ENCODE results near the gene INTS11.

Gene INTS11

GRCh38 chr1:1333551-1334241, 9.2 kb upstream of the INTS11 start:
- Histone ChIP-seq H3K4me1 (ENCODE audit: control insufficient read depth, low read depth, low read length) (no peaks in the 10 kb centered on the region), H3K9ac (ENCODE audit: low read length) (no peak overlapping the region), H3K79me2 (ENCODE audit: control insufficient read depth, insufficient read depth, low read length) (no peaks in the 10 kb centered on the region), H3K79me1 (ENCODE audit: low read length) (no peaks in the 10 kb centered on the region), H3K36me3 (ENCODE audit: control insufficient read depth, insufficient read depth, low read length) (no peaks in the 10 kb centered on the region), H2BK15ac (replicated peaks; ENCODE audit: low read depth) (no peak overlapping the region), H4K5ac (ENCODE audit: low read length) (no peak overlapping the region), H3K23ac (ENCODE audit: low read length) (no peak overlapping the region), H3K27me3 (ENCODE audit: insufficient read depth, low read length, poor library complexity) (no peaks in the 10 kb centered on the region), H4K8ac (ENCODE audit: low read depth, low read length) (no peak overlapping the region), H3K4me2 (ENCODE audit: low read length) (no peak overlapping the region), H3K4ac (ENCODE audit: low read depth, low read length) (no peak overlapping the region), H2BK5ac (ENCODE audit: low read length) (no peak overlapping the region), H2BK120ac (ENCODE audit: low read depth, low read length) (no peak overlapping the region), H3K18ac (ENCODE audit: low read length) (no peak overlapping the region), H2AK5ac (ENCODE audit: low read length) (no peak overlapping the region), H3K4me3 (ENCODE audit: low read length) (no peak overlapping the region), H3K27ac (ENCODE audit: low read depth, low read length) (no peak overlapping the region), H3K56ac (ENCODE audit: low read length) (no peak overlapping the region)
- no CpG with 5 or more reads among the region's 36 CpGs for WGBS (ENCODE audit: extremely low coverage, insufficient coverage, low lambda C conversion rate)
- DNase-seq, result no peak

GRCh38 chr1:1332774-1333480, 8.5 kb upstream of the INTS11 start:
- H3K36me3 ChIP-seq (ENCODE audit: control insufficient read depth, insufficient read depth, low read length), result no peaks in the 10 kb centered on the region
- WGBS (ENCODE audit: extremely low coverage, insufficient coverage, low lambda C conversion rate), result no CpG with 5 or more reads among the region's 48 CpGs
- no peak overlapping the region for H3K56ac ChIP-seq (ENCODE audit: low read length)
- H3K27ac ChIP-seq (ENCODE audit: low read depth, low read length), result no peak overlapping the region
- no peak overlapping the region for H2BK15ac ChIP-seq (replicated peaks; ENCODE audit: low read depth)
- no peaks in the 10 kb centered on the region for H3K27me3 ChIP-seq (ENCODE audit: insufficient read depth, low read length, poor library complexity)
- H2BK120ac ChIP-seq (ENCODE audit: low read depth, low read length), result no peak overlapping the region
- no peak overlapping the region for H3K9ac ChIP-seq (ENCODE audit: low read length)
- DNase-seq, result no peak
- no peak overlapping the region for H3K23ac ChIP-seq (ENCODE audit: low read length)
- no peak overlapping the region for H3K4ac ChIP-seq (ENCODE audit: low read depth, low read length)
- no peaks in the 10 kb centered on the region for H3K4me1 ChIP-seq (ENCODE audit: control insufficient read depth, low read depth, low read length)
- H3K4me3 ChIP-seq (ENCODE audit: low read length), result no peak overlapping the region
- no peak overlapping the region for H4K8ac ChIP-seq (ENCODE audit: low read depth, low read length)
- no peak overlapping the region for H2BK5ac ChIP-seq (ENCODE audit: low read length)
- H3K79me2 ChIP-seq (ENCODE audit: control insufficient read depth, insufficient read depth, low read length), result no peaks in the 10 kb centered on the region
- no peak overlapping the region for H3K4me2 ChIP-seq (ENCODE audit: low read length)
- no peak overlapping the region for H3K18ac ChIP-seq (ENCODE audit: low read length)
- H3K79me1 ChIP-seq (ENCODE audit: low read length), result no peaks in the 10 kb centered on the region
- no peak overlapping the region for H4K5ac ChIP-seq (ENCODE audit: low read length)
- H2AK5ac ChIP-seq (ENCODE audit: low read length), result no peak overlapping the region

GRCh38 chr1:1332031-1332755, 7.7 kb upstream of the INTS11 start:
- no peak overlapping the region for H3K4ac ChIP-seq (ENCODE audit: low read depth, low read length)
- H3K79me2 ChIP-seq (ENCODE audit: control insufficient read depth, insufficient read depth, low read length), result no peaks in the 10 kb centered on the region
- H3K9ac ChIP-seq (ENCODE audit: low read length), result no peak overlapping the region
- H4K8ac ChIP-seq (ENCODE audit: low read depth, low read length), result no peak overlapping the region
- H2AK5ac ChIP-seq (ENCODE audit: low read length), result no peak overlapping the region
- H2BK120ac ChIP-seq (ENCODE audit: low read depth, low read length), result no peak overlapping the region
- no peak overlapping the region for H2BK15ac ChIP-seq (replicated peaks; ENCODE audit: low read depth)
- H3K23ac ChIP-seq (ENCODE audit: low read length), result no peak overlapping the region
- no peak overlapping the region for H3K4me2 ChIP-seq (ENCODE audit: low read length)
- H3K4me1 ChIP-seq (ENCODE audit: control insufficient read depth, low read depth, low read length), result no peaks in the 10 kb centered on the region
- no peak overlapping the region for H3K27ac ChIP-seq (ENCODE audit: low read depth, low read length)
- no CpG with 5 or more reads among the region's 57 CpGs for WGBS (ENCODE audit: extremely low coverage, insufficient coverage, low lambda C conversion rate)
- H3K79me1 ChIP-seq (ENCODE audit: low read length), result no peaks in the 10 kb centered on the region
- no peak for DNase-seq
- no peaks in the 10 kb centered on the region for H3K36me3 ChIP-seq (ENCODE audit: control insufficient read depth, insufficient read depth, low read length)
- no peak overlapping the region for H3K4me3 ChIP-seq (ENCODE audit: low read length)
- no peak overlapping the region for H3K18ac ChIP-seq (ENCODE audit: low read length)
- H4K5ac ChIP-seq (ENCODE audit: low read length), result no peak overlapping the region
- H3K27me3 ChIP-seq (ENCODE audit: insufficient read depth, low read length, poor library complexity), result no peaks in the 10 kb centered on the region
- no peak overlapping the region for H3K56ac ChIP-seq (ENCODE audit: low read length)
- H2BK5ac ChIP-seq (ENCODE audit: low read length), result no peak overlapping the region

- peak within 1 kb of the TSS; percentile 45 for H3K23ac ChIP-seq (ENCODE audit: low read length)
- H3K18ac ChIP-seq (ENCODE audit: low read length), result no peak within 1 kb of the TSS
- H3K79me2 ChIP-seq (ENCODE audit: control insufficient read depth, insufficient read depth, low read length), result no peaks in the 10 kb centered on the region
- H4K5ac ChIP-seq (ENCODE audit: low read length), result no peak within 1 kb of the TSS
- no peak within 1 kb of the TSS for H3K4me2 ChIP-seq (ENCODE audit: low read length)
- H2BK120ac ChIP-seq (ENCODE audit: low read depth, low read length), result no peak within 1 kb of the TSS
- H3K79me1 ChIP-seq (ENCODE audit: low read length), result no peaks in the 10 kb centered on the region
- H3K9ac ChIP-seq (ENCODE audit: low read length), result no peak within 1 kb of the TSS
- H3K4me3 ChIP-seq (ENCODE audit: low read length), result no peak within 1 kb of the TSS
- no peak within 1 kb of the TSS for H2AK5ac ChIP-seq (ENCODE audit: low read length)
- no peak within 1 kb of the TSS for H3K27ac ChIP-seq (ENCODE audit: low read depth, low read length)
- H3K36me3 ChIP-seq (ENCODE audit: control insufficient read depth, insufficient read depth, low read length), result no peaks in the 10 kb centered on the region
- no peaks in the 10 kb centered on the region for H3K4me1 ChIP-seq (ENCODE audit: control insufficient read depth, low read depth, low read length)
- no peak within 1 kb of the TSS for H3K56ac ChIP-seq (ENCODE audit: low read length)
- H4K8ac ChIP-seq (ENCODE audit: low read depth, low read length), result no peak within 1 kb of the TSS
- H2BK15ac ChIP-seq (replicated peaks; ENCODE audit: low read depth), result no peak within 1 kb of the TSS
- H3K4ac ChIP-seq (ENCODE audit: low read depth, low read length), result no peak within 1 kb of the TSS
- no peaks in the 10 kb centered on the region for H3K27me3 ChIP-seq (ENCODE audit: insufficient read depth, low read length, poor library complexity)
- H2BK5ac ChIP-seq (ENCODE audit: low read length), result no peak within 1 kb of the TSS
- no CpG with 5 or more reads among the region's 41 CpGs for WGBS (ENCODE audit: extremely low coverage, insufficient coverage, low lambda C conversion rate)
- no peak for DNase-seq
Measured at GRCh38 chr1:1331068-1331965, 6.9 kb upstream of the INTS11 start, which contains the start of gene TAS1R3. TAS1R3 (plus strand) TSS chr1:1331280; CDS start chr1:1331346, 66 bp downstream.

- Histone ChIP-seq H2BK120ac (ENCODE audit: low read depth, low read length) (no peak overlapping the region), H3K4me3 (ENCODE audit: low read length) (no peak overlapping the region), H3K4me2 (ENCODE audit: low read length) (no peak overlapping the region), H3K4ac (ENCODE audit: low read depth, low read length) (no peak overlapping the region), H2AK5ac (ENCODE audit: low read length) (no peak overlapping the region), H3K56ac (ENCODE audit: low read length) (no peak overlapping the region), H4K8ac (ENCODE audit: low read depth, low read length) (no peak overlapping the region), H3K27ac (ENCODE audit: low read depth, low read length) (no peak overlapping the region), H3K23ac (ENCODE audit: low read length) (peak overlapping the region; percentile 45), H4K5ac (ENCODE audit: low read length) (no peak overlapping the region), H3K4me1 (ENCODE audit: control insufficient read depth, low read depth, low read length) (no peaks in the 10 kb centered on the region), H3K79me2 (ENCODE audit: control insufficient read depth, insufficient read depth, low read length) (peaks cover 2% of the 10 kb centered on the region), H2BK5ac (ENCODE audit: low read length) (no peak overlapping the region), H3K27me3 (ENCODE audit: insufficient read depth, low read length, poor library complexity) (no peaks in the 10 kb centered on the region), H3K79me1 (ENCODE audit: low read length) (peaks cover 4% of the 10 kb centered on the region), H2BK15ac (replicated peaks; ENCODE audit: low read depth) (no peak overlapping the region), H3K9ac (ENCODE audit: low read length) (no peak overlapping the region), H3K18ac (ENCODE audit: low read length) (no peak overlapping the region), H3K36me3 (ENCODE audit: control insufficient read depth, insufficient read depth, low read length) (no peaks in the 10 kb centered on the region)
- WGBS (ENCODE audit: extremely low coverage, insufficient coverage, low lambda C conversion rate), result no CpG with 5 or more reads among the region's 15 CpGs
- DNase-seq, result no peak
Measured at GRCh38 chr1:1330366-1331067, 6.1 kb upstream of the INTS11 start.
